Measurements from ENCODE around the gene SLC16A9.

- TF ChIP-seq CTCF (IDR thresholded peaks at IDR 0.05) (no peak), EP300 (IDR thresholded peaks at IDR 0.05) (no peak)
Measured at GRCh38 chr10:59631882-59632807, 77.5 kb downstream of the SLC16A9 start.
